SK-N-SH treated with all-trans-retinoic acid at 6 μM for 48 hours (cell line): ENCODE data around the gene MAML2.
"Not testable (repeated sequence)": the region's sequence is repeated elsewhere in the genome, so short reads cannot be mapped to it uniquely, and the experiment has no call there.

Source experiments
- ARNTL ChIP-seq: fragments of 450-650 bp; formaldehyde crosslinking; IDR thresholded peaks from 2 replicates; pipeline ENCODE4 v1.5.0; 2020; ENCODE audit warnings: low read depth, mild to moderate bottlenecking, moderate library complexity, borderline replicate concordance
- GLIS3 ChIP-seq: fragments of 250-450 bp; sonication (Bioruptor Pico); IDR thresholded peaks from 2 replicates; pipeline ENCODE4 v1.5.0; 2020; ENCODE audit warnings: mild to moderate bottlenecking, moderate library complexity
- OSR1 ChIP-seq: fragments of 250-450 bp; sonication (Bioruptor Pico); IDR thresholded peaks from 2 replicates; pipeline ENCODE4 v1.8.0; 2022; ENCODE audit warnings: moderate library complexity, mild to moderate bottlenecking, inconsistent platforms
- ZC3H10 ChIP-seq: fragments of 250-450 bp; sonication (Bioruptor Pico); IDR thresholded peaks from 2 replicates; pipeline ENCODE4 v1.5.1; 2021; ENCODE audit warnings: mild to moderate bottlenecking, moderate library complexity
- ZFP3 ChIP-seq: fragments of 250-450 bp; sonication (Bioruptor Pico); IDR thresholded peaks from 2 replicates; pipeline ENCODE4 v1.5.0; 2020; ENCODE audit warnings: mild to moderate bottlenecking, moderate library complexity
- ZFP30 ChIP-seq: fragments of 450-650 bp; formaldehyde crosslinking; IDR thresholded peaks from 2 replicates; pipeline ENCODE4 v1.5.0; 2022; ENCODE audit warnings: mild to moderate bottlenecking, moderate library complexity
- ZNF70 ChIP-seq: fragments of 450-650 bp; formaldehyde crosslinking; IDR thresholded peaks from 2 replicates; pipeline ENCODE4 v1.5.0; 2020; ENCODE audit warnings: mild to moderate bottlenecking, moderate library complexity
- ZNF8 ChIP-seq: fragments of 450-650 bp; formaldehyde crosslinking; IDR thresholded peaks from 2 replicates; pipeline ENCODE4 v1.5.0; 2020; ENCODE audit warnings: mild to moderate bottlenecking, moderate library complexity
- TF ChIP-seq, protein P1 (sequence below): fragments of 250-450 bp; sonication (Bioruptor Pico); IDR thresholded peaks from 2 replicates; pipeline ENCODE4 v1.5.1; 2020; ENCODE audit warnings: low read depth, mild to moderate bottlenecking, moderate library complexity
- TF ChIP-seq, protein P2 (sequence below): fragments of 250-450 bp; sonication (Bioruptor Pico); IDR thresholded peaks from 2 replicates; pipeline ENCODE4 v1.8.0; 2020; ENCODE audit warnings: mild to moderate bottlenecking, moderate library complexity, borderline replicate concordance
- TF ChIP-seq, protein P3 (sequence below): fragments of 250-450 bp; sonication (Bioruptor Pico); IDR thresholded peaks from 2 replicates; pipeline ENCODE4 v1.8.0; 2021; ENCODE audit warnings: low read depth, mild to moderate bottlenecking, moderate library complexity, borderline replicate concordance

- TF ChIP-seq, protein P1, sequence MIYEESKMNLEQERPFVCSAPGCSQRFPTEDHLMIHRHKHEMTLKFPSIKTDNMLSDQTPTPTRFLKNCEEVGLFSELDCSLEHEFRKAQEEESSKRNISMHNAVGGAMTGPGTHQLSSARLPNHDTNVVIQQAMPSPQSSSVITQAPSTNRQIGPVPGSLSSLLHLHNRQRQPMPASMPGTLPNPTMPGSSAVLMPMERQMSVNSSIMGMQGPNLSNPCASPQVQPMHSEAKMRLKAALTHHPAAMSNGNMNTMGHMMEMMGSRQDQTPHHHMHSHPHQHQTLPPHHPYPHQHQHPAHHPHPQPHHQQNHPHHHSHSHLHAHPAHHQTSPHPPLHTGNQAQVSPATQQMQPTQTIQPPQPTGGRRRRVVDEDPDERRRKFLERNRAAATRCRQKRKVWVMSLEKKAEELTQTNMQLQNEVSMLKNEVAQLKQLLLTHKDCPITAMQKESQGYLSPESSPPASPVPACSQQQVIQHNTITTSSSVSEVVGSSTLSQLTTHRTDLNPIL (CRISPR knock-in tag): not testable (repeated sequence)
- TF ChIP-seq ARNTL; OSR1 (CRISPR knock-in tag); ZFP30 (CRISPR knock-in tag); GLIS3 (CRISPR knock-in tag); ZC3H10; ZNF70 (CRISPR knock-in tag); ZNF8 (CRISPR knock-in tag); ZFP3 (CRISPR knock-in tag): not testable (repeated sequence)
- TF ChIP-seq, protein P2, sequence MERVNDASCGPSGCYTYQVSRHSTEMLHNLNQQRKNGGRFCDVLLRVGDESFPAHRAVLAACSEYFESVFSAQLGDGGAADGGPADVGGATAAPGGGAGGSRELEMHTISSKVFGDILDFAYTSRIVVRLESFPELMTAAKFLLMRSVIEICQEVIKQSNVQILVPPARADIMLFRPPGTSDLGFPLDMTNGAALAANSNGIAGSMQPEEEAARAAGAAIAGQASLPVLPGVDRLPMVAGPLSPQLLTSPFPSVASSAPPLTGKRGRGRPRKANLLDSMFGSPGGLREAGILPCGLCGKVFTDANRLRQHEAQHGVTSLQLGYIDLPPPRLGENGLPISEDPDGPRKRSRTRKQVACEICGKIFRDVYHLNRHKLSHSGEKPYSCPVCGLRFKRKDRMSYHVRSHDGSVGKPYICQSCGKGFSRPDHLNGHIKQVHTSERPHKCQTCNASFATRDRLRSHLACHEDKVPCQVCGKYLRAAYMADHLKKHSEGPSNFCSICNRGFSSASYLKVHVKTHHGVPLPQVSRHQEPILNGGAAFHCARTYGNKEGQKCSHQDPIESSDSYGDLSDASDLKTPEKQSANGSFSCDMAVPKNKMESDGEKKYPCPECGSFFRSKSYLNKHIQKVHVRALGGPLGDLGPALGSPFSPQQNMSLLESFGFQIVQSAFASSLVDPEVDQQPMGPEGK (CRISPR knock-in tag): not testable (repeated sequence)
- TF ChIP-seq, protein P3, sequence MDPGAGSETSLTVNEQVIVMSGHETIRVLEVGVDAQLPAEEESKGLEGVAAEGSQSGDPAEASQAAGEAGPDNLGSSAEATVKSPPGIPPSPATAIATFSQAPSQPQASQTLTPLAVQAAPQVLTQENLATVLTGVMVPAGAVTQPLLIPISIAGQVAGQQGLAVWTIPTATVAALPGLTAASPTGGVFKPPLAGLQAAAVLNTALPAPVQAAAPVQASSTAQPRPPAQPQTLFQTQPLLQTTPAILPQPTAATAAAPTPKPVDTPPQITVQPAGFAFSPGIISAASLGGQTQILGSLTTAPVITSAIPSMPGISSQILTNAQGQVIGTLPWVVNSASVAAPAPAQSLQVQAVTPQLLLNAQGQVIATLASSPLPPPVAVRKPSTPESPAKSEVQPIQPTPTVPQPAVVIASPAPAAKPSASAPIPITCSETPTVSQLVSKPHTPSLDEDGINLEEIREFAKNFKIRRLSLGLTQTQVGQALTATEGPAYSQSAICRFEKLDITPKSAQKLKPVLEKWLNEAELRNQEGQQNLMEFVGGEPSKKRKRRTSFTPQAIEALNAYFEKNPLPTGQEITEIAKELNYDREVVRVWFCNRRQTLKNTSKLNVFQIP (CRISPR knock-in tag): not testable (repeated sequence)
Measured at GRCh38 chr11:96285985-96286384, 57.0 kb downstream of the MAML2 start.
